Measurements from ENCODE around the gene HOXC6.

Gene HOXC6

GRCh38 chr12:54002915-54003389 lies 25.3 kb upstream of the HOXC6 start:
- no peak for DNase-seq (ENCODE audit: low read depth)

- no peak for DNase-seq (ENCODE audit: low read depth)
Observed at GRCh38 chr12:54003625-54004024, 24.6 kb upstream of the HOXC6 start.

- no peak for DNase-seq (ENCODE audit: low read depth)
Observed at GRCh38 chr12:54004063-54004840, 24.0 kb upstream of the HOXC6 start.

GRCh38 chr12:54004841-54005530 lies 23.3 kb upstream of the HOXC6 start:
- DNase-seq (ENCODE audit: low read depth) = no peak

- no peak for DNase-seq (ENCODE audit: low read depth)
Observed at GRCh38 chr12:54005531-54005852, 22.7 kb upstream of the HOXC6 start.

GRCh38 chr12:54005853-54006558 lies 22.2 kb upstream of the HOXC6 start:
- DNase-seq (ENCODE audit: low read depth) = peak; percentile 52

GRCh38 chr12:54006559-54007220 lies 21.6 kb upstream of the HOXC6 start:
- no peak for DNase-seq (ENCODE audit: low read depth)

- DNase-seq (ENCODE audit: low read depth) = no peak
Observed at GRCh38 chr12:54007538-54008259, 20.5 kb upstream of the HOXC6 start.

- DNase-seq (ENCODE audit: low read depth) = no peak
Observed at GRCh38 chr12:54008260-54008552, 20.0 kb upstream of the HOXC6 start.

- DNase-seq (ENCODE audit: low read depth) = no peak
Observed at GRCh38 chr12:54009171-54010052, 18.8 kb upstream of the HOXC6 start.

- DNase-seq (ENCODE audit: low read depth) = no peak
Observed at GRCh38 chr12:54010053-54010971, 17.9 kb upstream of the HOXC6 start.

- DNase-seq (ENCODE audit: low read depth) = no peak
Observed at GRCh38 chr12:54010972-54011664, 17.1 kb upstream of the HOXC6 start.

GRCh38 chr12:54011665-54012532 lies 16.3 kb upstream of the HOXC6 start:
- DNase-seq (ENCODE audit: low read depth) = no peak

- no peak for DNase-seq (ENCODE audit: low read depth)
Observed at GRCh38 chr12:54012631-54013409, 15.4 kb upstream of the HOXC6 start.

GRCh38 chr12:54014377-54015017 lies 13.7 kb upstream of the HOXC6 start:
- DNase-seq (ENCODE audit: low read depth) = no peak

GRCh38 chr12:54015018-54015931 lies 13.0 kb upstream of the HOXC6 start:
- DNase-seq (ENCODE audit: low read depth) = no peak
